GM12892 (cell line): ENCODE measurements around the gene PHLDB3.
"Not testable (repeated sequence)": the region's sequence is repeated elsewhere in the genome, so short reads cannot be mapped to it uniquely, and the experiment has no call there.

Experiments
- POLR2A ChIP-seq: IDR thresholded peaks from 2 replicates; pipeline ENCODE4 v1.6.1; 2011; ENCODE audit warnings: low read depth, low read length, control low read depth
- POLR2AphosphoS5 ChIP-seq: IDR thresholded peaks from 2 replicates; pipeline ENCODE4 v1.6.1; 2011; ENCODE audit warnings: low read depth, low read length, control low read depth

GRCh38 chr19:43547926-43548325 lies 43.4 kb upstream of the PHLDB3 start:
- not testable (repeated sequence) for TF ChIP-seq POLR2A, POLR2AphosphoS5
